HG03378 (cell line): ENCODE measurements around the gene PREX1.

ENCODE experiments used
- ATAC-seq: cut with Tn5 transposase; IDR thresholded peaks from one replicate; pipeline ENCODE4 v1.9.1; 2021; ENCODE audit warnings: mild to moderate bottlenecking, moderate library complexity; ENCODE audit not compliant: unreplicated experiment

The PREX1 gene

DNA sequence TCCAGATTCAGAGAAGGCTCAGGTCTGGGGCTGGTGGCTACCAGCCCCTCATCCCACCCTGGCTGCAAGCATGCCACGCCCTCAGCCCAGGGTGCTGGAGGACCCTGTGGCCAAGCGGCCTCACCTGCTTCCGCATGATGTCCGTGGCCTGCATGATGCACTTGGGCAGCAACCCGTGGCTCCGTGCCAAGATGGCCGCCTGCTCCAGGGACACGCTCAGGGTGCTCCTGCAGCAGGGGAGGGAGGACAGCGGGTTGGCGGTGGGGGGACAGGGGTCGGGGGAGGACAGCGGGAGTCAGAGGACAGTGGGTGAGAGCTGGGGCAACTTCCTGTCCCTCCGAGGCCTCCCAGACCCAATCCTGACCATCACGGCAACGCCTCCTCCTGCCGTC, 200.1 kb downstream of the PREX1 start:
- ATAC-seq, result no peak

DNA sequence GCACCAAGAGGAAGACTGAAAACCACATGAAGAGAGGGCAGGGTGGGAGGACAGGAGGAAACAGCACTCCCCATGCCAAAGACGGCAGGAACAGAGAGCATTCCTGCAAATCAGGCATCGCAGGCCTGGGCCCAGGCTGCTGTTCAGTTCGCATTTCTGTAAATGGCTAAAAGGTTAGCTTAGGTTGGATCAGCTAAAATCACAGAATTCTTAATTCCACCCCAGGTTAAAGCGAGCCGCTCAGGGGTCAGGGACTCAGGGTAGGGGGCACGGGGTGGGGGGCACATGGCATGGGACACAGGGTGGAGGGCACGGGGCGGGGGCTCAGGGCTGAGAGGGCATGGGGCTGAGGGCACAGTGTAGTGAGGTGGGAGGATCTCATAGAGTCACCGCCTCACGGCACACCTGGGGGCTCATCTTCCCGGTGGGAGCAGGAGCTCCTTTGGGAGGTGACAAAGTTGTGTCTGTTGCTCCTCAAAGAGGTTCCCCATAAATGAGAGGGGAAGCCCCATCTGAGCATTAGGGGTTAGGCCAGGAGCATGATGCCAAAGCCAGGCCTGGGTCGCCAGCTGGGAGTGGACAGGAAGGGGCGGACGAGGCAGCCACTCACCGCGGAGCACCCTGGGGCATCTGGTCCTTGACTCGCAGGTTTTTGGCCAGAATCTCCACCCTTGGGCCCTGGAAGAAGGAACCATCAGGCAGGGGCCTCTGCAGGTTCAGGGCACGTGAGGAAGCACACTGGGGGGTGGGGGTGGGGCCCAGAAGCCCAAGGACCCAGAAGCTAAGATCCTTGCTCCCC, 200.7 kb downstream of the PREX1 start:
- no peak for ATAC-seq

DNA sequence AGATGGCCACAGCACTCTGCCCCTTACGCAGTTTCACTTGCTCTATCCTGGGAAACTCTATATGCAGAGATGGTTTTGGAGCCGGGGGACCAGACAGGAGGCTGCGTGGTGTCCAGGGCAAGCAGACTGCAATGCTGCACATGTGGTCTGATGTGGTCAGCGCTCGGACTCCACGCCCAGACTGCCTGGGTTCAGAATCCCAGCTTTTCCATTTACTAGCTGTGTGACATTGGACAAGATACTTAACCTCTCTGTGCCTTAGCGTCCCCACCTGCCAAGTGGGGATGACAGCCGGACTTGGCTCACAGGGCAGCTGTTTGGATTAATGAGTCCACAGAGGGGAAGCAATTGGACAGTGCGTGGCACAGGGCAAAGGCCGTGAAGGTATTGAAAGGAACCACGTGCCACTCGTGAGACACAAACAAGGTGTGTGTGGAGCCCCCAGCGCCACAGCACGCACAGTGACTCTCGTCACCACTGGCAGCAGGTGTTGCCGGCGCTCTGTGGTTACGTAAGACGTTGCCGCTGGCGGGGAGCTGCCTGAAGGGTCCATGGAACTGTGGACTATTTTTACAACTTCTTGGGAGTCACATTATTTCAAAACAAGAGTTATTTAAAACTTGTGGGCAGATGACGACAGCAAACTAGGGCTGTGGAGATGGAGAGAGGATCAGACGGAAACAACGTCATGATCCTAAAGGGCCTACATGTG, 201.4 kb downstream of the PREX1 start:
- ATAC-seq, result no peak

DNA sequence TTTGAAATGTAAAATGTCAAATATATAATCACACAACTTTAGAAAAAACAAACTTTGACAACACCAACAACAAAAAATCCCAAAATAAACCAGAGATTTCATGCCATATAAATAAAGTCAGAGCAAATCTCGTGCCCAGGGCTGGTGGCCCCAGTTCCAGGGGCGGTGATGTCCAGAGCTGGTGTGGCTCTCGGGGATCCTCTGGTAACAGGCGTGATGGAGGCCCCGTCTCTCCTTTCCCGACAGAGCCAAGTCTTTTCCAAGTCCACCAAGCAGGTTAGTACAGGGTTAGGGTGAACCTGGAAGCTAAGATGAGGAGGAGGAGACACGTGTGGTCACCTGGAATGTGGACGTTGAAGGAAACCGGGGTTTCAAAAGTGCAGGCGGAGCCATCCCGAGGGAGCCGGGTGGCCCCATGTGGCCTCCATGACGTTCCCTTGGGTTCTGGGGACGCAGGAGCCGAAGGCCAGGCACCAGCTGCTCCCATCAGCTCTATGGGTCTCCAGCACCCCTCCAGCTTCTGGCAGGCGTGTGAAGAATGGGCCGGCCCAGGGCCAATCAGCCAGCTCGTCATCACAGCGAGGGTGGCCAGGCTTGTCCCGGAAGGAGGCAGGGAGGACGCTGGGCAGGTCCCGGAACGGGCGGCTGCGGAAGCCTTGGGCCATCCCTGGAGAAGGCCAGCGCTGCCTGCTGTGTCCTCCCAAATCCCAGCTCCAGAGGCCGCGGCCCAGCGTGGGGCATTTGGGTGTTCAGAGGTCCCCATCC, 202.5 kb downstream of the PREX1 start:
- no peak for ATAC-seq

DNA sequence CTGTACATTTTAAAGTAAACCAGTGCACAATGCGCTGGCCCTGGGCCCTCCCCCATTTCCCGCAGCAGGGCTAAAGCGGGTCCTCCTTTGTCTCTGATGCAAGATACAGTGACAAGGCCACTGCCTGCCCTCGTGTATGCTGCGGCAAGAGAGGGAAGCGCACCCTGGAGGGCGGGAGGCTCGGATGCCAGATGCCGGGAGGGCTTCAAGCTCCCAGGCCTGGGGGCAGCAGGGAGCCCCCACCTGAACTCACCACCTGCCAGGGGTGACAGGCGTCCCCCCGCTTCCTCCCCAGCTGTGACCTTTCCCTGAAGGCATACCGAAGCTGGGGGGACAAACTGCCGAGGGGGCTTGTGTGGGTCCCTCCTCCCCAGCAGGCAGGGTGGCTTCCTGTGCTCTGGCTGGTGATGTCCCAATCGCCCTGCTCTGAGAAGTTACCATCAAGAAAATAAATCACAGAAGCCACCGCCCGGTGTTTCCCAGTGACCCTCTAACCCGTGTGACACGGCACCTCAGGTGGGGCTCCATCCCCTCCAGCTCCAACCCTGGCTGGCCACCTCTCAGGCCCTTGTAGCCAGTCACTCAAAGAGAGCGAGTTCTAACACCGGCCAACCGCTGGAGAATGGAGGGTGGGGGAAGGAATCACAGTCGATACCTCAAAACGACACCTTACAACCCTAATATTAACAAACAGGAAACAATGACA, 203.3 kb downstream of the PREX1 start:
- no peak for ATAC-seq

DNA sequence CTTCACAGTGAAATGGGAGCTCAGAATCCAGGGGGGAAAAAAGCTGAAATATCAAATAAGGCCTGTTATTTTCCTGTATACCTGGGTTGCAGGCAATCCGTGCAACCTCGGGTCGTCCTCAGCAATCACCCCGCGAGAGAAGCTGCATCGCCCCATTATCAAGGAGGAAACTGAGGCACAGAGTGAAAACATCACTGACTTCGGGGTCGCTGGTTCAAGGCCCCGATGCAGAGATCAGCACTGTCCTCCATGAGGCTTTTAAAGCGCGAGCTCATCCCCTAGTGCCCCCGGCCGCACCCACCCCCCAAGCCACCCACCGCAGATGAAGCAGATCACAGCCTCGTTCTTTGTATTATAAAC, 203.9 kb downstream of the PREX1 start:
- no peak for ATAC-seq

DNA sequence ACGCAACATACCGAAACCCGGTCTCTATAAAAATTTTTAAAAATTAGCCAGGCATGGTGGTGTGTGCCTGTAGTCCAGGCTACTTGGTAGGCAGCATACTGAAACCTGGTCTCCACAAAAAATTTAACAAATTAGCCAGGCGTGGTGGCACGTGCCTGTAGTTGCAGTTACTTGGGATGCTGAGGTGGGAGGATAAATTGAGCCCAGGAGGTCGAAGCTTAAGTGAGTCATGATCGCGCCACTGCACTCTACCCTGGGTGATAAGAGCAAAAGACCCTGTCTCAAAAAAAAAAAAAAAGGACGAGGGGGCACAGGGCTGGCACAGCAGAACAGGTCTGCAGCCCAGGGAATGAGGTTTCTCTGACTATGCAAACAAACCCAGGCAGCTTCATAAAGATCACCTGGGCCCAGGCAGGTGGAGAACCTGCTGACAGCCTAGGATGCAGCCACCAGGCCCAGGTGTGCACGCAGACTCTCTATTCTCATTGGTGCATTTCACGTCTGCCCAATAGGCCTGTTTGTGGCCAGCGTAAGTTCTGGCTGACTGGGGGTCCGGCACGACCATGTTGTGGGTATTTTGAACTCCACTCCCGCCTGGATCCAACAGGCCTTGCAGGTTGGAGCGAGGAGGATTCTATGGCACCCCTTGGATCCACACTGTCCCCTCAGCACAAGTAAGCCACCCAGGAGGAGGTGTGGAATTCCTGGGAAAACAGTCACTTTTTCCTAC, 204.5 kb downstream of the PREX1 start:
- no peak for ATAC-seq

DNA sequence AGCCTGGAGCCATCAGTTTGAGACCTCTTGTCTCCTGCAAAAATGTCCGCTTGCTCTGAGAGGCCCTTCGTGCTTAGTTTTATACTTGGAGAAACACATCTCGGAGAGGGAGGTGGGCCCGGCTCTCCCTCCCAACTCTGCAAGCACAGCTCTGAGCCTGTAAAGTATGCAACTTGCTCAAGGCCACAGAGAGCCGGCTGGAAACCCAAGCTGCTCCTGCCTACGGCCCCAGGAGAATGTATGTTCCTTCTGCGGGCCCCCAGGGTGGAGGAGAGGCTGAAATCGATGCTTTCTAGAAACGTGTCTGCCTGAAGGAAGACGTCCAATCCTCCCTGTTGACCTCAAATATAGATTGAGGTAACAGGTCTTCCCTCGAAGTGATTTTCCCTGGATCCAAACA, 205.4 kb downstream of the PREX1 start:
- no peak for ATAC-seq

DNA sequence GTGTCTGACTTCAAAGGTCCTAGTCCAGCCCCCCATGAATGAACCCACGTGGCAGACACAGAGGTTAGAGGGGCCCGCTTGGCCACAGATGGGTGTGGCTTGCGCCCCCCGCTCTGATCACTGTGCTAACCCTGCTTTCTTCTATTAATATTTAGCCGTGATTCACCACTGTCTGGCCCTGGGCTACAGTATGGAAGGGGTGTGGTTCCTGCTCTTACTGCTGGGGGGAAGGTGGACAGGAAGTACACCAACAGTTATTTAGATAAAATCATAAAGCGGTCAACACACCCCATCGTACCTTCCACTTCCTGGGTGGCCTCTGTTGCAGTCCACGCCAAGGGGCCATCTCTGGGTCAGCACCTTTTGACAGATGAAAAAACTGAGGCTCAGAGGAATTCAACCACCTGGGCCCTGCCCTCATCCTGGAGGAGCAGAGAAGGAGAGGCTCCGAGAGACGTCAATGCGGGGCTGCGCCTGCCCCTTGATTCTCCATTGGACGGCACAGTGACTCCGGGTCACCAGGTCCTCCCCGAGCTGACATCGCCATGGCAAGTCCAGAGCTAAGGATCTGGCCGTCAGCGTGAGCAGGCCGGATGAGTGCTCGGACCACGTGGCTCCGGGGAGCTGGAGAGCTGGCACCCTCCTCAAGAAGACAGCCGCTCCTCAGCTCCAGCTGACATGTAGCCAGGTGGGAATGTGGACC, 206.3 kb downstream of the PREX1 start:
- ATAC-seq, result no peak

DNA sequence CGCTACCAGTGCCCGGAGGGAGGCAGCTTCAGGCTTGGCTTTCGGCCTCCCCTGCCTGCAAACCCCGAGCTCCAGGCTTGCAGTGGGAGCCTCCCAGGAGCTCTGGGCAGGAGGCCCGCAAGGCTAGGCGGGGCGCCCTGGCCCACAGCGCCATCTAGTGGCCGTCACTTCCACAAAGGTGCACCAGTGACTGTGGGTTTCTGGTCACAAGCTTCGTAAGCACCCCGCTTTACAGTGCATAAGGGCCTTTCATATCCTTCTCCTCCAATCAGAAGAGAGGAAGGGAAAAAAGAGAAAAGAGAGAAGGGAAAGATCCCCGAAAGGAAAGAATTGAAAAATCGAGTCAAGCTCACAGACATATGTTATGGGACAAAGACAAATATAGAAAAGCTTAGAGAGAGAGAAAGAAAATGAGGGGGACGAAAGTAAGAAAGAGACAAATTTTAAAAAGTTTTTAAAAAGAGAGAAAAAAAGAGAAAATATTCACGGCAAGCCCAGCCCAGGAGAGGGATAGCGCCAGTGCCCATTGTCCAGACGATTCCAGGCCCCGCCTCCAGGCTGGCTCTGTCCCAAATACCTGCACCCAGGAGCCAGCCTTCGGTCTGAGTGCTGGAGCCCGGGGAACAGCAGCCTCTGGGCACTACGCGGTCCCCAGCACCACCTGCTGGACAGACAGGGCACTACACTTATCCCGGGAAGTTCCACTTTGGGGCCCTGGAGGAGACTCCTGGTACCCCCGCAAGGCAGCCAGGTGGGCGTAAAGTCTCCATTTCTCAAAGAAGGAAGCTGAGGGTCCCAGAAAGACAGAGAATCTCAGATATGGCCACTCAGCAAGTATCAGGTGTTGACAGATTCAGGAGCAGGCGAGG, 207.1 kb downstream of the PREX1 start:
- no peak for ATAC-seq

DNA sequence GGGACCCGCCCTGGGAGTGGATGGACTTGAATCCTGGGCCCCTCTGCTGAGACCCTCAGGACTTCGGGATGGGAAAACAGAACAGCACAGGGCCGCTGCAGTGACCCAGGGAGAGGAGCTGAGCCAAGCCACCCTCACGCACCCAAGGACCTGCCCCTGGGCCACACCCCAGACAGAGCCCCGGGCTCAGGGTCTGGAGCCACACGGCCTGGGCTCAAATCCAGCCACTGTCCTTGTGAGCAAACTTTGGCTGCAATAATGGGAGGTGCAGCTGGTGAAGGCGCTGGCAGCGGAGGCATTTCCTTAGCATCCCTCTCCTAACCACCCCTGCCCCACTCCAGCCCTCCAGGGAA, 207.7 kb downstream of the PREX1 start:
- ATAC-seq, result no peak

DNA sequence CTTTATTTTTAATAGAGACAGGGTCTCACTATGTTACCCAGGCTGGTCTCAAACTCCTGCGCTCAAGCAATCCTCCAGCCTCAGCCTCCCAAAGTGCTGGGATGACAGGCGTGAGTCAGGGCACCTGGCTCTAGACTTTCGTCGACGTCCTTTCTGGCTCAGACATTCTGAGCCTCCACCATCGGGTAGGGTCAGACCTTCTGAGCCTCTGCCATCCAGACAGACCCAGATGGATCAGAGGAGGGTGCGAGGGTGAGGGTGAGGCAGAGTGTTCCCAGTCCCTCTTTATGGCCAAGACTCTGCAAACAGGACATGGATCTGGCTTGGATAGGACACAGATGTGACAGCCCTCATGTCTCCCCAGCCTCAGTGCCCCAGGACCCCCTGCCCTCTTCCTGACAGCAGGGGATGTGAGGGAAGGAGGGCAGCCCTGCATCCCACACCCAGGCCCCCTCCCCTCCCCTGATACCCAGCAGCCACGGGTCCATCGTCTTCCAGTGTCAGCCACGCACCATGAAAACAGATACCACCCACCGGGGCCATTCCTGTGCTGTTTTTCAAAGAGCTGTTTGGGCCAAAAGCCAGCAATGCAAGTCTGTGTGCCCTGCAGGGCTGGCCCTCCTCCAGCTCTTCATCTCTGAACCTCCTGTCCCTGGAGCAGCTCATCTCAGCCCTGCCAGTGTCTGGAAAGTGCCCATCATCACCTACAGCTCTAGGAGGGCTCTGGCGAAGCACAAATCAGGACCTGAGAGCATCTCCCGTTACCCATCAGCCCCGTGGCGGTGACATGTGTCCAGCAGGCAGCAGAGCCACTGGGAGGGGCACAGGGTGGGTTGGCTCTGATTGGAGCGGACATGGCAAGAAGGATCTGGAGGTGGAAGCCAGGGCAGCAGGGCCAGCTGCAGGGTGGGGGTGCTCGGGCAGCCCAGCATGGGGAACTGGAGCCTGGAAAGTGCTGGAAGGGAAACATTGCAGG, 208.4 kb downstream of the PREX1 start:
- ATAC-seq, result no peak

DNA sequence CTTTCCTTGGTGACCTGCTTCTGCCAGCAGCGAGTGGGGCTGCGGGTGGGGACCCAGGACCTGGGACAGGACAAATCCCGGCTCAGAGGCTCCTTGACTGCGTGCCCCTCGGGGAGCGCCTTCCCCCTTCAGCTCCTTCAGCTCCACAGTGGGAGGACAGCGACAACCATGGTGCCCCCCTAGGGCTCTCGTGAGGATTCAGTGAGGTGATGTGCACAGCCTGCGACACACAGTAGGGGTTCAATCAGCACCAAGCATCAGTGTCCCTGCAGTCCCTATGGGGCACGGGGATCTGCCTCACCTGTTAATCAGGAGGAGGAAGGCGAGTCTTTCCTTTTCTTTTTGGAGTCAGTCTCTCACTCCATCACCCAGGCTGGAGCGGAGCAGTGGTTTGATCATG, 209.2 kb downstream of the PREX1 start:
- no peak for ATAC-seq

DNA sequence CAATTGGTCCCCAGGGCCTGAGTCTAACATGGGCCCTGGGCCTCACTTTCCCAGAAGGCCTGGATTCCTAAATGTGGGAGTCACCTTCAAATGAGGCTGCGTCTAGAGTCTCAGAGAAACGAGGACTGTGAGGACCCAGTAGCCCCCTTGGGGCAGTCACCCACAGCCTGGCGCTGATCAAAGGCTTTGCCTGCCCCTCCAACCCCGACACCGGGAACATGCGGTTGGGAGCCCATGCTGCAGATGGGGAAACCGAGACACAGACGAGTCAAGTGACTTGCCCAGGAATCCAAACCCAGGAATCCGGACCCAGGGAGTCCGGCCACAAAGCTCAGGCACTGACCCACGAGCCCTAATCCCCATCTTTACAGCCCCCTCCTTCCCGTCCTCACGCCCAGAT, 209.7 kb downstream of the PREX1 start:
- no peak for ATAC-seq

DNA sequence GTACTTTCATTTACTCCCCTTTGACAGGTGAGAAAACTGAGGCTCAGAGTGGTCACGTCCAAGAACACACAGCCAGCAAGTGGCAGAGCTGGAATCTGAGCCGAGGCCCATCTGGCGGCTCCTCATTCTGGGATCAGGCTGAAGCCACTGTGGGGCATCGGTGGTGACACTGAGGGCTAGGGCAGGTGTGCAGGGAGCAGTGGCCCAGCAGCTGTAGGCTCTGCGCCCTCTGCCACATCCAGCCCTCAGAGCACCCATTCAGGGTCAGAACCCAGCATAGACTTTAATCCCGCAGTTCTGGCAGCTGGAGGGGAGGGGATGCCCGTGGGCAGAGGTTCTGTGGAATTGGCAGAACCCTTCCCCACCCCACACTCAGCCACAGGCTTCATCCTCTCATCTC, 210.3 kb downstream of the PREX1 start:
- no peak for ATAC-seq

DNA sequence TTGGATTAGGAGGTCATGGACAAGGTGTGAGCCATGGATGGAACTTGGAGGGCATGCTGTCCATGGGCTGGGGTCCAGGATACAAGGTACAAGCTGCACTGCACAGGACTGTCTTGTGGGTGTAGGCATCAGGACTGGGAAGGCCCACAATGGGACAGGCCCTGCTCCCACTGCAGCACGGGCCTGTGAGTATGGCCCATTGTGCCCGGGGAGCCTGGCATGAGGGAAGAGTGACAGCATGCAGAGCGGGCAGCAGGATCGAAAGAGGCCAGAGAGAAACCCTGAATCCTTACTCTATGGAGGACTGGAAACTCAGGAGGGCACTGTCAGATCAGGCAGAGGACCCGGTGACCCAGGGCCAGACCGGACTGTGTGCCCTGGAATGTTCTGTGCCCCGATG, 211.3 kb downstream of the PREX1 start:
- ATAC-seq, result no peak

DNA sequence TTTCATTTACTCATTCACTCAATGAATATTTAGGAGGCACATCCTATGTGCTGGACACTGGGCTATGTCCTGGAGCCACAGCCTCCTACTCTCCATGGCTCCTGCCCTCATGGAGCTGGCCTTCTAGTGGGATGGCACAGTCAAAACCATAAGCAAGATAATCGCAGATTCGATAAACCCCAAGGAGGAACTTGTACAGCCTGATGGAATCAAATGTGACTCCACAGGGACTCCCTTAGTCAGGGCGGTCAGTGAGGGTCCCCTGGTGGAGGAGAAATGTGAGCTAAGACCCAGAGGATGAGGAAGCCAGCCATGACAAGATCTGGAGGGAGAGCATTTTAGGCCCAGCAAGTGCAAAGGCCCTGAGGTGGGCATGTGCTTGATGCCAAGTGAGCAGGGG, 211.9 kb downstream of the PREX1 start:
- ATAC-seq, result no peak
